ENCODE measurements around the gene ALDOA.
"Not testable (repeated sequence)": the region's sequence is repeated elsewhere in the genome, so short reads cannot be mapped to it uniquely, and the experiment has no call there.

ALDOA gene

DNA sequence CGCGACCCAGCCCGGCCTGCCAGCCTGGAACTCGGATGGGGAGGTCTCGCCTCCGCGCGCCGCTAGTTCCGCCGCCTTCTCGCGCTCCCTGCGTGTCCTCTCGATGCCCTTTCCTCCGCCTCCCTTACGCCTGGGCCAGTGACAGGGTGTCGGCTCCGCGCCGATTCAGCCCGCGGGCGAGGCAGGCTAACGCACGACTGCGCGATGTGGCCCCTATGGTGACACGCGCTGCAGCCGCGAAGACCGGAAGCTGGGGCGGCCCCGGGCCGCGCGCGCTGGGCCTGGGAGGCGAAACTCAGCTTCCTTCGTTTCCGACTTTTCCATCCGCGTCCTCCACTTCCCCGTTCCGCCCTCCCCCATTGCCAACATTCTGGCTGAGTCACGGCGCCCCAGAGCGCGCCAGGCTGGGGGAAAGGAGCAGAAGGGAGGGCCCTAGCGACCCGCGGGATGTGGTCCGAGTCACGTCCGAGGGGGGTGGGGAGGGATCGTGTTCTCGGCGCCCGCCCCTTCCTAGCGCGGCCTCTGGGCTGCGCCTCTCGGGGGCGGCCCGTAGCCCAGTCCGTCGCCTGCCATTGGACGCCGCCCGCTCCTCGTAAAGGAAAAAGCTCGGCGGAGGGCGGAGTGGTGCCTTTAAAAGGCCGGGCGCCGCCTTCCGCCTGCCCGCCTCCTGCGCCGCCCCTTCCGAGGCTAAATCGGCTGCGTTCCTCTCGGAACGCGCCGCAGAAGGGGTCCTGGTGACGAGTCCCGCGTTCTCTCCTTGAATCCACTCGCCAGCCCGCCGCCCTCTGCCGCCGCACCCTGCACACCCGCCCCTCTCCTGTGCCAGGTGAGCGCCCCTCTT, at the start of gene ALDOA:
TSS of gene ALDOA (plus strand) at position 659 of the 841 bp plus-strand sequence. CDS start 1,138 bp downstream, outside the sequence.
- peak; percentile 92 to 96 for DNase-seq (ENCODE audit: low read depth in 2 of 2)

DNA sequence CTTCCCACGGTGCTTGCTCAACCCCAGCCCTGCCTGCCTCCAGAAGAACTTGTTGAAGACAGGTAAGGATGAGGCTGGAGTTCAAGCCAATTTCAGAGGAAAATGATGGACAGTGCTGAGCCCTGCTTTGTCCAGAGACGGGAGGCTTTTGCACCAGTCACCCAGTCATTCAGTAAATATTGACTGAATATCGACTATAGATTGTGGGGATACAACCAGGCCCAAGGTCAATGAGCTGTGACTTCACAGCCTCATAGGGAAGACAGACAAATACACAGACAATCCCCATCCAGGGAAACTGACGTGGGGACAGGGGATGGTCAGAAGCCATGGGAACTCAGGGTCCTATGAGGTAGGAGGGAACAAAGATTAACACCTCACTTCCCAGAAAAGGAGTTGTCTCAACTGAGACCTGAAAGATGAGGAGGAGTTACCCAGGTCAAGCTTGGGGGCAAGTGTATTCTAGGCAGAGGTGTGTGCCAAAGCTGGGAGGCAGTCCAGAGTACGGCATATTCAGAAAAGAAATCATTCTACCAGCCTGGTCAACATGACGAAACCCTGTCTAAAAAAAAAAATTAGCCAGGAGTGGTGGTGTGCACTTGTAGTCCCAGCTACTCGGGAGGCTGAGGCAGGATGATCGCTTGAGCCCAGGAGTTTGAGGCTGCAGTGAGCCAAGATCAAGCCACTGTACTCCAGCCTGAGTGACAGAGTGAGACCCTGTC, 48.8 kb upstream of the ALDOA start:
- no peak for DNase-seq (ENCODE audit: low read depth in 2 of 2)

DNA sequence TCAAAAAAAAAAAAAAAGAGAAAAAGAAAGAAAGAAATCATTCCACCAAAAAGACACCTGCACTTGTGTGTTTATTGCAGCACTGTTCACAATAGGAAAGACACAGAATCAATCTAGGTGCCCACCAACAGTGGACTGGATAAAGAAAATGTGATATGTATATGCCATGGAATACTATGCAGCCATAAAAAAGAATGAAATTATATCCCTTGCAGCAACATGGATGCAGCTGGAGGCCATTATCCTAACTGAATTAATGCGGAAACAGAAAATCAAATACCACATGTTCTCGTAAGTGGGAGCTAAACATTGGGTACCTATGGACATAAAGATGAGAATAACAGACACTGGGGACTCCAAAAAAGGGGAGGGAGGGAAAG, 48.3 kb upstream of the ALDOA start:
- DNase-seq (ENCODE audit: low read depth in 2 of 2), result no peak

DNA sequence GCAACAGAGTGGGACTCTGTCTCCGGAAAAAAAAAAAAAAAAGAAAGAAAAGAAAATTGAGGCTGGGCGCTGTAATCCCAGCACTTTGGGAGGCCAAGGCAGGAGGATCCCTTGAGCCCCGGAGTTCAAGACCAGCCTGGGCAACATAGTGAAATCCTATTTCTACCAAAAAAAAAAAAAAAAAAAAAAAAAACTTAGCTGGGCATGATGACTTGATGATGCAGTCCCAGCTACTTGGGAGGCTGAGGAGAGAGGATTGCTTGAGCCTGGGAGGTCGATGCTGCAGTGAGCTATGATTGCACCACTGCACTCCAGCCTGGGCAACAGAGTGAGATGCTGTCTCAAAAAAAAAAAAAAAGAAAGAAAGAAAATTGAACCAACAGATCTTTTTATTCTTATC, 47.6 kb upstream of the ALDOA start:
- DNase-seq (ENCODE audit: low read depth in 2 of 2), result not testable (repeated sequence)

DNA sequence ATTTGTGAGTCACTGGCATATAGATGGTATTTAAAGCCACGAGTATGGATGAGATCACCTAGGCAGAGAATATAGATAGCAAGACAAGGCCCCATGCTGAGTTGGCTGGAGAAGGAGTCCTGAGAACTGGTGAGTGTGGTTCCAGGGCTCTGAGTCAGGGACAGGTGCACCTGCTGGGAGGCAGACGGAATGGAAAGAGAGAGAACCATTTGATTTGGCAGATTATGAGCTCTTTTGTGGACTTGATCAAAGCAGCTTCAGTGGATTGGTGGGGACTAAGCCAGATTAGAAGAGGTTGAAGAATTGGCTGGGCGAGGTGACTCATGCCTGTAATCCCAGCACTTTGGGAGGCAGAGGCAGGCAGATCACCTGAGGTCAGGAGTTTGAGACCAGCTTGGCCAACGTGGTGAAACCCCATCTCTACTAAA, 46.8 kb upstream of the ALDOA start:
- no peak for DNase-seq (ENCODE audit: low read depth in 2 of 2)

DNA sequence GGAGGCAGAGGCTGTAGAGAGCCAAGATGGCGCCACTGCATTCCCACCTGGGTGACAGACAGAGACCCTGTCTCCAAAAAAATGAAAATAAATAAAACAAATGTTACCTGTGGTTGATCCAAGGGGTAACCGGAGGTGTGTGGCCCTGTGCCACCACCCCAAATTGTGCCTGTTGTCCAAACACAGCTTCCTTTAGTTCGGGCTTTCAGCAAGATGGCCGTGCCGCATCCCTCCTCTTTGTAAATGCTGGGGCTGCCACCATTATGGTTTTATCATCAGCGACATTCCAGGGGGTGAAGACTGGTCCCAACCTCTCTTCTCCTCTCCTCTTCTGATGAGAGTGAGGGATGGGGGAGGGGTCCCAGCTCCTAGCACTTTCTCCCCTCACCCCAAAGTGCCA, 42.7 kb upstream of the ALDOA start, which contains the start of gene C16orf92:
TSS of gene C16orf92 (plus strand) at position 312 of the 400 bp plus-strand sequence. CDS start 143 bp downstream, outside the sequence.
- no peak for DNase-seq (ENCODE audit: low read depth in 2 of 2)

DNA sequence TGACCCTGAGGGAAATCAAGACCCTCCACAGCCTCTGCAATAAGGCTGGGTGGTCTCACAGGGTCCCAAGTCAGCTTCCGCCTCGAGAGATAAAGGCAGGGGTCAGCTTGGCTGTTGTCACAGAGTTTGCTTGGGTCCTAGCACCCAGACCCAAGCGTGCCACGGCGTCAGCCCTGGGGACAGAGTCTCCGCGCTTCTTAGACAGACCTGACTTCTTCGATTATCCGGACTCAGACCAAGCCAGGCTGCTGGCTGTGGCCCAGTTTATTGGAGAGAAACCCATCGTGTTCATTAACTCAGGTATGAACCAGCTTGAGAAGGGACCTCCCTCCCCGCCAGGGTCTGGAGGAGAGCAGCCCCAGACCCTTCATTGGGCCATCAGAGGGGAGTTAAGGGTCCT, 42.0 kb upstream of the ALDOA start:
- DNase-seq (ENCODE audit: low read depth in 2 of 2), result no peak

DNA sequence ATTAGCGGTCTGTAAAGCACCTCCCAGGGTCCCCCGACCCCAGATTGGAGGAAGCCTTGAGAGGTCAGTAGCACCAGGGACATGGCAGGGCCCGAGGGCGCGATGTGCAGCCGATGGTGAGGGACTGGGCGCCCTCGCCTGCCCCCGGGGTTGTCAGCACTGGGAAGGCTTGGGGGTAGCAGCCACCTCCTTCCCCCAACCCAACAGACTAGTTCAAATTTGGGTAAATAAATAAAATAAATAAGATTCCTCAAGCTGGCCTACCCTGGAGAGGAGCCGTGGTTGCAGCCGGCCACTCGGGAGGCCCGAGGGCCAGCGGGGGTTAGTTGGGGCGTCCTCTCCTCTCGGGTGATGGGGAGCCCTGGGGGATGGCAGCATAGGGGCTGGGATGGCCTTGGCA, 41.1 kb upstream of the ALDOA start:
- DNase-seq (ENCODE audit: low read depth in 2 of 2), result no peak

DNA sequence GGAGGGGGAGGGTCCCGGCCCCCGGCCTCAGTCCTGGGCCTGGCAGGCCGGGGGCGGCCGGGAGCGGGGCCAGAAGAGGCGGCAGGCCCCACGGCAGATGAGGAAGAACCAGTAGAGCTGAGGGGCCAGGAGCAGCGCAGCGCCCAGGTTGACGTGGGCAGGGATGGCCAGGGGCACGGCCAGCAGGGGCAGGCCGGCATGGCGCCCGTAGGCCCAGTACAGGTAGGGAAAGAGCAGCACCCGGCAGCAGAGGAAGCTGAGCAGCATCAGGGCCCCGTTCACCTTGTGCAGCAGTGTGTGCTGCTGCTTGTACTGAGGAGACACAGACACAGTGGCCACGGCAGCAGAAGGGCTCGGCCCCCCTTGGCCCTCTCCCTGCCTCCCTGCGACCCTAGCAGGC, 40.4 kb upstream of the ALDOA start:
- no peak for DNase-seq (ENCODE audit: low read depth in 2 of 2)

DNA sequence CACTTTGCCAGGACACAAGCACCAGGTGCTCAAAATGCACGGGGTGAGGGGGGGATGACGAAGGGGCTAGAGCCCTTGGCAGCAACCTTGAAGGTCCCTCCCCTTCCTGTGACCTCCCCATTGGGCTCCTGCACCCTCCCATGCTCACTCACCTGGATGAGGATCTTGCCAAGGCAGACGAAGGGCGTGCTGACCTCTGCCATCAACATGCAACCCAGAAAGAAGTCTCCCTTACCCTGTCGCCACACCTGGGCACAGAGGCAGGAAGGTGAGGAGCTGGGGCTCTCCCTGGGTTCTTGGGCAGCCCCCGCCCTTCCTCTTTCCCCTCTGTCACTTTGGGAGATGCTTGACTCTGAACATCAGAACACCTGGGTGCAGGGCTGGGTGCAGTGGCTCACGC, 40.0 kb upstream of the ALDOA start:
- DNase-seq (ENCODE audit: low read depth in 2 of 2), result no peak

DNA sequence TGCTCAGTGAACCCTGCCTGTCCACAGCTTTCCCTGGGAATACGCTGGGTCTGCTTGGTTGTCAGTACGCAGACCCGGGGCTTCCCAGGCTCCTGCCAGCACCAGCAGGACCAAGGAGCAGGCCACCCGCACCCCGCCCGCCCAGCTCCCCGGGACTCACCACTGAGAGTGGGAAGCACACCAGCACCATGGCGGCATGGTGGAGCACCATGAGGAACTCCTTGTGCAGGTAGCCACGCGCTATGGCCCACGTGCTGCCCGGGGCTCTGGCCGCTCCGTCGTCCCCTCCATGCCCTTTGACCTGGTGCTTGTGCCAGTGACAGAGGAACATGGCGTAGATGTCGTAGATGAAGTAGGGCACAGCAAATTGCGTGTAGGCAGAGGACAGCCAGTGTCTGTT, 39.1 kb upstream of the ALDOA start:
- no peak for DNase-seq (ENCODE audit: low read depth in 2 of 2)

DNA sequence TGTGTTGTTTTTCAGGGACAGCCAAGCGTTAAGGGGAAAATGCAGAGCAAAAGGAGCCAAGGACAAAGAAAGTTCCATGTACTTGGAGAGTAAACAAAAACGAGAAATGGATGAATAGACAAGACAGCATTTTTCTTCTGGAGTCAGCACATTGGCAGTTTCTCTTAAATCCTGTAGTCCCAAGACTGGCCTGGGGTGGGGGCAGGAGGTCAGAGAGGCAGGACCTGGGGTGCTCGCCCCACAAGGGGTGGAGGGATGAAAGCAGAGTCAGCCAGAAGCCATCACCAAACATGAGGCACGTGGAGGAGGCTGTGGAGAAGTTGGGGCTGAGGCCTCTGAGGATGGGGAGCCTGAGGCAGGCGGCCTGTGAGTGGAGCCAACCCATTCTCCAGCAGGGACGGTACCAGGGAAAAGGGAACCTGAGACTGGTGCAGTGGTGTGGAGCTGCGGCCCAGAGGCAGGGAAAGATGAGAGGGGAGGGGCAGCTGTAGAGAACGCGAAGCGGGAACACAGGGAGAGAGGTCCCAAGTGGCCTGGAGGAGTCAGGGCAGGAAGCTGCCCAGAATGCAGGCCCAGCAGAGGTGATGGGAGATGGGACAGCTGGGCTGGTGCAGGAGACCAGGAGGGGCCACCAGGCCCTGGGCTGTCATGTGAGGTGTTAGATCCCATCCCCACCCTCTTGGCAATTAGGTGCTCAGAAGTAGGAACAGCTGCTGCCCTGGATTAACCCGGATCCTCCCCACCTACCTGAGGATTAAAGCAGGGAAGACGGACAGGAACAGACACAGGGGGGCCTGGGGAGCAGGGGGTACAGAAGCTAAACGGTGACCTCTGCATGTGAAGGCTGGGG, 37.7 kb upstream of the ALDOA start:
- DNase-seq (ENCODE audit: low read depth in 2 of 2), result no peak

DNA sequence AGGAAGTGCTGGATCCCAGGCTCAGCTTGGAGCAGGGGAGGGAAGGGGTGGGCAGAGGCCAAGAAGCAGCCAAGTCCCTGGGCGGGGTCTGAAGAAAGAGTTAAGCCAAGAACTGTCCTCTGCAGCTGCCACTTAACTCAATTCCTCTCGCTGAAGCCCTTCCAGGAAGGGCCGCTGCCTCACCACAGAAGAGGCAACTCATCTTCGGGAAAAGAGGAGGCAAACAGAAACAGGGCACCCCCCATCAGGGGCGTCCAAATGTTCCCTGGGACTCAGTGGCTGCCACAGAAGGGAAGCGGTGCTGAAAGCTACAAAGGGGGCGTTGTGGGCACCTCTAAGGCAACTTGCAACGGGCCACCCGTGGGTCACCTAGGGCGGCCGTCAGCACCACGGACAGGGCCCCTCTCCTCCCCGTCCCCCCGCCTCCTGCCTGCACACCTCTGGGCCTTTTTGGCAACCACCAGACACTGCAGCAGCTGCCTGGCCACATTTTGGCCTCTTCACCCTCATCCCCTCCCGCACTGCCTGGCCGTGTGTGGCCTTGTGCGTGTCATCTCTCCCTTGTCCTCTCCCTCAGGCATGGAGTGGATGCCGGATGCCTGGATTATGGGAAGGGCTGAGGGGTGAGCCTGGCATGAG, 37.0 kb upstream of the ALDOA start:
- no peak for DNase-seq (ENCODE audit: low read depth in 2 of 2)

DNA sequence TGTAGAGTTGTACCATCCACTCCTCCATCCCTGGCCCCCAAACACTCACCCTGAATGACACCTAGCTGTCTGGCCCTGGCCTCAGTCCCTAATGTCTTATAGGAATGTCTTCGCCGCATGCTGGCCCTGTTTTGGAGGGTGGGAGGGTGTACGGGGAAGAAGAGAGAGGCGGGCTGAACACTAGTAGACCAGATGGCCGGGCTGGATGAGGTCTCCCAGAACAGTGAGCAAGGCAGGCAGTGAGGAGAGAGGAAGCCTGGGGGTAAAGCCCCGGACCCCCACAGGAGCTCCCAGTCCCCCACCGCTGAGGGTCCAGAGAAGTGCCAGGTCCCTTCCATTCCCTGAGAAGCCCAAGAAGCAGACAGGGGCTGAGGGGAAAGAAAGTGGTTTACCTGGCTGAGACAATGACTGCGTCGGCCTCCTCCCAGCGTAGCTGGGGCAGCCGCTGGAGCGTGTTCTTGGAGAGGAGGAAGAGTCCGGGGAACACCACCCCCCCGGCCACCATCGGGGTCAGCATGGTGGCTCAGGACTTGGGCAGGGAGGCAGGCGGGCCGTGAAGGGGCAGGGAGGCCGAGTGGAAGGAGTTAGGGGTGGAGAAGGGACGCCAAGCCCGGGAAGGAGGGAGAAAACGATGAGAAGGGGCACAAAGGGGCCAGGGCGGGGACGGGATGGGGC, 35.4 kb upstream of the ALDOA start:
- no peak for DNase-seq (ENCODE audit: low read depth in 2 of 2)

DNA sequence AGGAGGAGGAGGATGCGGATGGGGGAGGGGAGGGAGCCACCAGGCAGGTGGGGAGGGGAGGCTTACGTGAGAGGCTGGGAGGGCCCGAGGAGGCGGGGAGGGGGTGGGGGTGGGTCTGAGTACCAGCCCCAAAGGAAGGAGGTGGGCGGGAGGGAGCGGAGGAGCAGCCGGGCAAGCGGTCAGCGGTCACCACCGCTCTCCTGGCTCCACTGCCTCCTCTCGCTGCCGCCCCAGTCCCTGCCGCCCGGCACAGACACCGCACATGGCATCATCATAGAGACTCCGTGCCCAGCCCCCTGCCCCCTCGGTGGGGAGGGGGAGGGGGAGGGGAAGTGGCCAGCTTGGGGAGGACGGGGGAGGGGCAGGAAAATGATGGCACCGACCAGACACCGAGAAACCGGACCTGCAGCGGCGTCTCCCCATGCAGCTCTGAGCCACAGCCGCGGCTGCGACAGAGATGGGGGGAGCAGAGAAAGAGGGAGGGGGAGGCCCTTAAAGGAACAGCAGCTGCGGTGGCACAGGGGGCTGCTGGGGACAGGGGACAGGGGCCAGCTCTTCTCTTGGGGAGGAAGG, 34.6 kb upstream of the ALDOA start, which contains the start of gene TLCD3B:
TSS of gene TLCD3B (minus strand) at position 431 of the 573 bp plus-strand sequence. CDS start 744 bp downstream, outside the sequence.
- DNase-seq (ENCODE audit: low read depth in 2 of 2), result no peak

DNA sequence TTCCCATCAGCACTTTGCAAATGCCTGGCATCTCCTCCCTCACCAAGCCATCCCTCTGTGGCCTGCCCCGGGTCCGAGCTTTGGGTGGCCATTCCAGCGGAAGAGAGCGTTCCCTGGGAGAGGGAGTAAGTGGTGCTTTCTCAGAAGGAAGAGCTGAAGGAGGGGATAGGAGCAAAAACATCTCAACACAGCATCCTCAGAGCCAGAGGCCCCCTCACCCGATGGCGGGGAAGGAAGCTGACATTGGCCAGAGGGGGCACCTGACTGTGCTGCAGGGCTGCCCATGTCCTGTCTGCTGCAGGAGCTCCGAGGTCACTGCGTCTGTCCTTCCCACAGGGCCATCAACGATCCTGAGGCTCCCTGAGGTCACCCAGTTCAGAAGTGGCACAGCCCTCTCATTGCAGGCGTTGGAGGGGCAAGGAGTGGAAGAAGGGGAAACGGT, 34.1 kb upstream of the ALDOA start:
- DNase-seq (ENCODE audit: low read depth in 2 of 2), result no peak

DNA sequence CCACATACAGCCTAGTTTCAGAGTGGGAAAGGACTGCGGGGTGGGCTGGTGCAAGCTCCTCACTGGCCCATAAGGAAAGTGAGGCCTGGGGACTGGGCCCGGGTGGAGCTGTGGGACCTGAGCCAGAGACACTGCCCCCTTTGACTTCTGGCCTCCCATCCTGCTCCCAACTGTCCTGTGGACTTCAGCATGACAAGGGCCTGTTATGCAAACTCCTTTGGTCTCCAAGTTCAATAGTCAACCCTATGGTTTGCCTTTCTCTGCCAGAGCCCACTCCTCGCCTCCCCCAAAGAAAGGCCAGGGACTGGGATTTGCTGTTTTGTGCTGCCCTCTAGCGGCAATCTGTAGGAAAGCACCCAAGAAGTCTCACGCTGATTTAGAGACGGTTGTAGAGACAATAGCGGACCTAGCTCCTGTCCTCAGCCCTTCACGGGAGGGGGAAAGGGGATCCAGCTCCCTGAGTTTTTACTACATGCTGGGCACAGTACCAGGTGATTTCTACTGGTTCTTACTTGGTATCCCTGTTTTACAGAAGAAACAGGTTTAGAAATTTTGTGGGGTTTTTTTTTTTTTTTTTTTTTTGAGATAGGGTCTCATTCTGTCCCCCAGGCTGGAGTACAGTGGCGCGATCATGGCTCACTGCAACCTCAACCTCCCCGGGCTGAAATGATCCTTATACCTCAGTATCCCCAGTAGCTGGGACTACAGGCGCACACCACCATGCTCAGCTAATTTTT, 33.3 kb upstream of the ALDOA start:
- DNase-seq (ENCODE audit: low read depth in 2 of 2), result peak; percentile 17 to 41

DNA sequence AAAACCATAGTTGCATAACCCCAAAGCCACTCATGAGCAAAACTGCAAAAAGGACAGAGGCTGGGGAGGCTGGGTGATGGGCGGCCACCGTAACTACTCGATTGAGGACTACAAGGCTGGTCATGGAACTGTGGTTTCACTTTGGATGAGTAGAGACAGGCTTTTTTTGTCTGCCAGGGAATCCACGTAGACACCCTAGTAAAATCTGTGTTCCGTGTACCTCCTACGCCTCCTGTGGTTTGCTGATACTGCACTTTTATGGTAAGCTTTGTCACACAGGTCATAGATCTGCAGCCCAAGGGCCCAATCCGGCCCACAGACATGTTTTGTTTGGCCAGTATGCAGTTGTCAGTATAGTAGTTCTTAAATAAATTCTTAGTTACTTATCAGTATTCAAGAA, 32.3 kb upstream of the ALDOA start:
- DNase-seq (ENCODE audit: low read depth in 2 of 2), result no peak

DNA sequence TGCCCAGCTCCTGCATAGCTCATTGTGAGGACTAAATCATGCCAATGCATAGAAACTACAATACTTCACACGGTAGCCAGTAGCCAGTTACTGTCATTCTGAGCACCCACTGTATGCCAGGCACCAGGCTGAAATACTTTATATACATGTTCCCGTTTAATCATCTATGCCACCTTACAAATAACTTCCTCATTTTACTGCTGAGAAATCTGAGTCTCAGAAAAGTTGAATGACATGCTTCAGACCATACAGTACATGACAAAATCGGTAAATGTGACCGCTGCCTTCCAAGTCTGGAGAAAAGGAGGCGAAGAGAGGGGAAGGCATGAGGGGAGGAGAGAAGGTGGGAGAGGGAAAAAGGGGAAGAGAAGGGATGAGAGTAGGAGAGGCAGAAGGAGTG, 25.3 kb upstream of the ALDOA start:
- no peak for DNase-seq (ENCODE audit: low read depth in 2 of 2)

DNA sequence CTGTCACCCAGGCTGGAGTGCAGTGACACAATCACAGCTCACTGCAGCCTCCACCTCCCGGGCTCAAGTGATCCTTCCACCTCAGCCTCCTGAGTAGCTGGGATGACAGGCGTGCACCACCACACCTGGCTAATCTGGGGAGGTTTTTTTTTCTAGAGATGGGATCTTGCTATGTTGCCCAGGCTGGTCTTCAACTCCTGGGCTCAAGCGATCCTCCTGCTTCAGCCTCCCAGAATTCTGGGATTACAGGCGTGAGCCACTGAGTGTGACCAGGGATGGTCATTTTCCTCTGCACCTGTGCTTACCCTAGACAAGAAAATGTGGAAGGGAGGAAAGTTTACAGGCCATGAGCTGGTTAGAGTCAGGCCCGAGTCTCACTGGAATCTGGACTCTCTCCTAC, 24.9 kb upstream of the ALDOA start:
- DNase-seq (ENCODE audit: low read depth in 2 of 2), result not testable (repeated sequence)

Data from stimulated activated CD8-positive, alpha-beta memory T cell treated with anti-CD3 and anti-CD28 coated beads, Interleukin-7, amount 100 ng/mL, for 4 hours (primary cell).